HCT116 (cell line): Measurements from ENCODE around the gene TMEM256. TPM values are rescaled to one million over a fixed set of nuclear protein-coding genes. Genes with fewer than 3 reads are reported as not detected.
A peak's percentile ranks its signal among the peaks of the same experiment; 100 is the strongest.

Experiments
- ATAC-seq: fragments of 200-7000 bp; cut with Tn5 transposase; 2 replicates; pipeline ENCODE4 v1.9.1; 2020; ENCODE audit warnings: mild to moderate bottlenecking, moderate library complexity
- BruUV-seq: library from RNA; stranded (reverse); fragments of 400-500 nt; replicated peaks from 2 replicates; lab custom pipeline; 2021; lab: Mats Ljungman, UMichigan
- CTCF ChIA-PET: fragments of 300-600 bp; sonication (Branson Sonifier 250); formaldehyde crosslinking; loops from one replicate; lab custom pipeline; 2021; ENCODE audit warnings: antibody characterized with exemption; lab: Charles Lee
- POLR2A ChIA-PET: fragments of 300-600, 350-600 bp; sonication (Branson Sonifier 250); formaldehyde crosslinking; loops from one replicate; lab custom pipeline; 2021; ENCODE audit warnings: antibody characterized with exemption; lab: Charles Lee
- RAD21 ChIA-PET, 2 experiments: fragments of 300-600 bp; sonication (Branson Sonifier 250); formaldehyde crosslinking; loops; one replicate each; lab custom pipeline; 2023; ENCODE audit warnings: low total read pairs in 2 of 2; ENCODE audit not compliant: uncharacterized antibody in 2 of 2, unreplicated experiment in 2 of 2, low non-redundant PET in 1 of 2; lab: Charles Lee
- DNase-seq: peaks from one replicate; pipeline ENCODE4 v3.0.0-alpha.2; 2010; ENCODE audit warnings: low read depth, low spot score
- H2AFZ ChIP-seq: fragments of 200-600 bp; shearing (Covaris generic), sonication (generic); 2 replicates; pipeline ENCODE4 v1.6.1; 2017; ENCODE audit warnings: low read depth, mixed run types, mixed read lengths, antibody characterized with exemption, low read length; ENCODE audit not compliant: poor library complexity, severe bottlenecking
- H3K27ac ChIP-seq: 2 replicates; pipeline ENCODE4 v1.5.1; 2012; ENCODE audit warnings: low read depth, low read length
- H3K27me3 ChIP-seq: fragments of 200-600 bp; sonication (generic); 2 replicates; pipeline ENCODE4 v1.6.1; 2016; ENCODE audit warnings: mixed run types, low read length, mixed read lengths; ENCODE audit not compliant: insufficient read depth
- H3K36me3 ChIP-seq, 2 experiments: fragments of 200-500 bp in 1 of 2; fragments of 200-600 bp in 1 of 2; sonication (Bioruptor generic) in 1 of 2; sonication (generic) in 1 of 2; 2 replicates each; pipeline versions ENCODE4 v1.5.1 to v1.6.1; 2014 to 2016; ENCODE audit warnings: low read length in 2 of 2, inconsistent platforms in 1 of 2, mixed read lengths in 1 of 2, mixed run types in 1 of 2; ENCODE audit not compliant: insufficient read depth in 2 of 2, control insufficient read depth in 1 of 2
- H3K4me1 ChIP-seq, 2 experiments: fragments of 200-600 bp in 1 of 2; sonication (generic) in 1 of 2; 2 replicates each; pipeline versions ENCODE4 v1.5.1 to v1.6.1; 2012 to 2017; ENCODE audit warnings: low read length in 2 of 2, inconsistent platforms in 1 of 2, mild to moderate bottlenecking in 1 of 2, mixed read lengths in 1 of 2, mixed run types in 1 of 2, moderate library complexity in 1 of 2; ENCODE audit not compliant: insufficient read depth in 2 of 2, control insufficient read depth in 1 of 2
- H3K4me2 ChIP-seq: fragments of 200-600 bp; sonication (generic); 2 replicates; pipeline ENCODE4 v1.6.1; 2017; ENCODE audit warnings: mixed run types, low read length, mixed read lengths
- H3K4me3 ChIP-seq, 2 experiments: fragments of 200-600 bp in 1 of 2; sonication (generic) in 1 of 2; replicated peaks in 1 of 2; 2 replicates each; pipeline ENCODE4 v1.5.1; 2011 to 2016; ENCODE audit warnings: low read length in 2 of 2, control low read depth in 1 of 2, low read depth in 1 of 2, mild to moderate bottlenecking in 1 of 2, mixed read lengths in 1 of 2, mixed run types in 1 of 2
- H3K79me2 ChIP-seq: fragments of 200-600 bp; sonication (generic); 2 replicates; pipeline ENCODE4 v1.6.1; 2017; ENCODE audit warnings: mild to moderate bottlenecking, mixed run types, low read length, moderate library complexity, mixed read lengths; ENCODE audit not compliant: insufficient read depth
- H3K9ac ChIP-seq: fragments of 200-600 bp; sonication (generic); 2 replicates; pipeline ENCODE4 v1.6.1; 2016; ENCODE audit warnings: low read length, mixed read lengths
- H3K9me2 ChIP-seq: fragments of 200-600 bp; sonication (generic), shearing (Covaris generic); 2 replicates; pipeline ENCODE4 v1.6.1; 2017; ENCODE audit warnings: mixed run types, mild to moderate bottlenecking, moderate library complexity; ENCODE audit not compliant: insufficient read depth
- H3K9me3 ChIP-seq, 2 experiments: fragments of 200-500 bp in 1 of 2; fragments of 200-600 bp in 1 of 2; sonication (Bioruptor generic) in 1 of 2; sonication (generic) in 1 of 2; 2 replicates each; pipeline ENCODE4 v1.6.1; 2014 to 2017; ENCODE audit warnings: low read length in 2 of 2, mixed read lengths in 2 of 2, inconsistent platforms in 1 of 2, low read depth in 1 of 2, mild to moderate bottlenecking in 1 of 2, mixed run types in 1 of 2, moderate library complexity in 1 of 2; ENCODE audit not compliant: control insufficient read depth in 1 of 2, insufficient read depth in 1 of 2
- H4K20me1 ChIP-seq: fragments of 200-600 bp; sonication (generic), shearing (Covaris generic); 2 replicates; pipeline ENCODE4 v1.6.1; 2017; ENCODE audit warnings: mixed run types, mild to moderate bottlenecking, moderate library complexity; ENCODE audit not compliant: insufficient read depth
- ELF1 ChIP-seq: IDR thresholded peaks from 2 replicates; pipeline ENCODE4 v1.6.1; 2012; ENCODE audit warnings: low read depth, borderline replicate concordance
- POLR2A ChIP-seq: IDR thresholded peaks from 2 replicates; pipeline ENCODE4 v1.7.0; 2011; ENCODE audit warnings: borderline replicate concordance; ENCODE audit not compliant: insufficient read depth, insufficient read length; ENCODE audit errors: extremely low read depth
- TCF7L2 ChIP-seq: IDR thresholded peaks from 2 replicates; pipeline ENCODE4 v1.7.0; 2011; ENCODE audit warnings: borderline replicate concordance, inconsistent platforms; ENCODE audit not compliant: insufficient read depth, insufficient read length; ENCODE audit errors: extremely low read depth
- ZNF274 ChIP-seq: fragments of 200-500 bp; sonication (Bioruptor generic); IDR thresholded peaks from 2 replicates; pipeline ENCODE4 v1.6.1; 2014; ENCODE audit warnings: mild to moderate bottlenecking, low read depth, low read length, inconsistent platforms
- intact Hi-C: fragments of 100-400 bp; cut with micrococcal nuclease; formaldehyde crosslinking; loops from 2 replicates; pipeline ENCODE4 v1.10.0; 2022
- total RNA-seq: library from RNA; stranded (reverse); gene quantifications from one replicate; pipeline ENCODE4 v1.2.1, GENCODE V29; 2021; ENCODE audit not compliant: unreplicated experiment
- TF ChIP-seq, protein P1 (sequence below): IDR thresholded peaks from 2 replicates; pipeline ENCODE4 v1.6.1; 2012; ENCODE audit warnings: low read depth

TMEM256 gene
- total RNA-seq, 1 experiment from 2014 or later = 110 TPM

- Histone ChIP-seq H4K20me1 (no peaks in the 10 kb centered on the region), H3K9ac (0 out of 2 replicates have a peak overlapping the region, but pooled peaks have one; percentile 77), H3K27me3 (no peaks in the 10 kb centered on the region), H3K4me2 (no peak overlapping the region), H3K27ac (no peak overlapping the region), H3K9me3 (no peaks in the 10 kb centered on the region), H3K9me2 (no peaks in the 10 kb centered on the region), H3K79me2 (no peaks in the 10 kb centered on the region), H2AFZ (no peak overlapping the region), H3K4me3 (no peak overlapping the region), H3K36me3 (no peaks in the 10 kb centered on the region), H3K4me1 (peaks cover 13 to 32% of the 10 kb centered on the region in 2 experiments)
- DNase-seq = no peak
- TF ChIP-seq TCF7L2 = no peak
- TF ChIP-seq ZNF274 = no peak
- no peak for TF ChIP-seq ELF1
- no peak for TF ChIP-seq POLR2A
- TF ChIP-seq, protein P1, sequence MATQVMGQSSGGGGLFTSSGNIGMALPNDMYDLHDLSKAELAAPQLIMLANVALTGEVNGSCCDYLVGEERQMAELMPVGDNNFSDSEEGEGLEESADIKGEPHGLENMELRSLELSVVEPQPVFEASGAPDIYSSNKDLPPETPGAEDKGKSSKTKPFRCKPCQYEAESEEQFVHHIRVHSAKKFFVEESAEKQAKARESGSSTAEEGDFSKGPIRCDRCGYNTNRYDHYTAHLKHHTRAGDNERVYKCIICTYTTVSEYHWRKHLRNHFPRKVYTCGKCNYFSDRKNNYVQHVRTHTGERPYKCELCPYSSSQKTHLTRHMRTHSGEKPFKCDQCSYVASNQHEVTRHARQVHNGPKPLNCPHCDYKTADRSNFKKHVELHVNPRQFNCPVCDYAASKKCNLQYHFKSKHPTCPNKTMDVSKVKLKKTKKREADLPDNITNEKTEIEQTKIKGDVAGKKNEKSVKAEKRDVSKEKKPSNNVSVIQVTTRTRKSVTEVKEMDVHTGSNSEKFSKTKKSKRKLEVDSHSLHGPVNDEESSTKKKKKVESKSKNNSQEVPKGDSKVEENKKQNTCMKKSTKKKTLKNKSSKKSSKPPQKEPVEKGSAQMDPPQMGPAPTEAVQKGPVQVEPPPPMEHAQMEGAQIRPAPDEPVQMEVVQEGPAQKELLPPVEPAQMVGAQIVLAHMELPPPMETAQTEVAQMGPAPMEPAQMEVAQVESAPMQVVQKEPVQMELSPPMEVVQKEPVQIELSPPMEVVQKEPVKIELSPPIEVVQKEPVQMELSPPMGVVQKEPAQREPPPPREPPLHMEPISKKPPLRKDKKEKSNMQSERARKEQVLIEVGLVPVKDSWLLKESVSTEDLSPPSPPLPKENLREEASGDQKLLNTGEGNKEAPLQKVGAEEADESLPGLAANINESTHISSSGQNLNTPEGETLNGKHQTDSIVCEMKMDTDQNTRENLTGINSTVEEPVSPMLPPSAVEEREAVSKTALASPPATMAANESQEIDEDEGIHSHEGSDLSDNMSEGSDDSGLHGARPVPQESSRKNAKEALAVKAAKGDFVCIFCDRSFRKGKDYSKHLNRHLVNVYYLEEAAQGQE = no peak
- no peak for ATAC-seq
- intact Hi-C loops = loop anchor here (1.0 to 10.0 kb wide), 6 partner anchors 44 to 249 kb away; partner anchors contain the start of genes CLDN7, PLSCR3, POLR2A and SENP3
- POLR2A ChIA-PET = no interaction called here
- BruUV-seq = no TSS peak
- RAD21 ChIA-PET = no interaction called here
- CTCF ChIA-PET = no interaction called here
Measured at GRCh38 chr17:7437950-7438614, 34.2 kb upstream of the TMEM256 start.
